ENCODE data around the gene RCOR2. TPM values are rescaled to one million over a fixed set of nuclear protein-coding genes. Genes with fewer than 3 reads are reported as not detected.
A peak's percentile ranks its signal among the peaks of the same experiment; 100 is the strongest.

RCOR2 gene
- total RNA-seq, 2 donors from 2014 or later, result 0.64 to 3.3 TPM

GRCh38 chr11:63942803-63943202 is 25.8 kb upstream of the RCOR2 start:
- H3K27ac ChIP-seq, result no peak overlapping the region
- H3K36me3 ChIP-seq, result no peaks in the 10 kb centered on the region
- H3K4me3 ChIP-seq, result no peak overlapping the region
- TF ChIP-seq POLR2AphosphoS5 (IDR thresholded peaks at IDR 0.05), result no peak
- intact Hi-C loops (cut with DNase I), result no loop called here
- 80% methylated on average over 3 of the region's 3 CpGs for WGBS
- H3K4me1 ChIP-seq (replicated peaks), result no peaks in the 10 kb centered on the region
- H3K27me3 ChIP-seq (replicated peaks; ENCODE audit: insufficient read depth), result no peaks in the 10 kb centered on the region
- H3K9me3 ChIP-seq, result no peaks in the 10 kb centered on the region
- no peak for DNase-seq (ENCODE audit: low spot score)

DNA sequence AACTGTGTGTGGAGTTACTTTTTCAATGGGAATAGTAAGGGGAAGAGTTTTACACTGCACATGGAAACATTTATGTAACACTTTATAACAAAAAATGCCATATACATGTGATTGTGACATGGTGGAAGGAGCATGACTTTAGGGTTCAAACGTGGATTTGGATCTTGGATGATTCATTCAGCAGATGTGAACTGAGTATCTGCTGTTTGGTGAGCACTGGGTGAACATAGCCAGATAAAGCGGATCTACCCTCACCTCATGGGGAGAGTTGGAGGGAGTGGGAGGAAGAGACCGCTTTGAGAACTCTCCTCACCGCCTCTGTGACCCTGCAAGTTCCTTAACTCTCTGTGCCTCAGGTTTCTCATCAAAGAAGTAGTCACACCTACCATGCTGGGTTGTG is 24.9 kb upstream of the RCOR2 start:
- H3K4me1 ChIP-seq (replicated peaks), result no peaks in the 10 kb centered on the region
- H3K4me3 ChIP-seq, result no peak overlapping the region
- TF ChIP-seq CTCF (IDR thresholded peaks at IDR 0.05) (no peak), POLR2AphosphoS5 (IDR thresholded peaks at IDR 0.05) (no peak), POLR2A (IDR thresholded peaks at IDR 0.05) (no peak)
- H3K27ac ChIP-seq, result no peak overlapping the region
- H3K36me3 ChIP-seq, result no peaks in the 10 kb centered on the region
- no peaks in the 10 kb centered on the region for H3K9me3 ChIP-seq
- no peaks in the 10 kb centered on the region for H3K27me3 ChIP-seq (replicated peaks; ENCODE audit: insufficient read depth)
- intact Hi-C loops (cut with DNase I), result no loop called here
- DNase-seq (ENCODE audit: low spot score), result no peak
- 86% methylated on average over 4 of the region's 4 CpGs for WGBS

- Histone ChIP-seq H3K36me3 (no peaks in the 10 kb centered on the region), H3K27me3 (replicated peaks; ENCODE audit: insufficient read depth) (no peaks in the 10 kb centered on the region), H3K4me3 (no peak overlapping the region), H3K4me1 (replicated peaks) (no peaks in the 10 kb centered on the region), H3K9me3 (no peaks in the 10 kb centered on the region), H3K27ac (no peak overlapping the region)
- 83% methylated on average over 6 of the region's 6 CpGs for WGBS
- DNase-seq (ENCODE audit: low spot score), result no peak
- intact Hi-C loops (cut with DNase I), result no loop called here
- TF ChIP-seq POLR2AphosphoS5 (IDR thresholded peaks at IDR 0.05) (no peak), POLR2A (IDR thresholded peaks at IDR 0.05) (no peak), CTCF (IDR thresholded peaks at IDR 0.05) (no peak)
Observed at GRCh38 chr11:63940786-63941185, 23.8 kb upstream of the RCOR2 start.

GRCh38 chr11:63939397-63939891 is 22.5 kb upstream of the RCOR2 start:
- Histone ChIP-seq H3K36me3 (no peaks in the 10 kb centered on the region), H3K4me3 (peak overlapping the region; percentile 54 to 69), H3K27ac (peak overlapping the region; percentile 66 to 71), H3K27me3 (replicated peaks; ENCODE audit: insufficient read depth) (no peaks in the 10 kb centered on the region), H3K9me3 (no peaks in the 10 kb centered on the region), H3K4me1 (replicated peaks) (no peaks in the 10 kb centered on the region)
- DNase-seq (ENCODE audit: low spot score), result no peak
- intact Hi-C loops (cut with DNase I), result no loop called here
- WGBS, result 1% methylated on average over 26 of the region's 26 CpGs
- TF ChIP-seq POLR2AphosphoS5 (IDR thresholded peaks at IDR 0.05), result no peak
- no peak for TF ChIP-seq CTCF (IDR thresholded peaks at IDR 0.05)
- TF ChIP-seq POLR2A (IDR thresholded peaks at IDR 0.05), result no peak

- DNase-seq (ENCODE audit: low spot score), result peak; percentile 86
- intact Hi-C loops (cut with DNase I), result no loop called here
- H3K4me1 ChIP-seq (replicated peaks), result no peaks in the 10 kb centered on the region
Observed at GRCh38 chr11:63938479-63939396, 21.8 kb upstream of the RCOR2 start, which contains the start of gene NAA40. Gene NAA40, plus strand, starts transcription at chr11:63939002. Its CDS starts 95 bp downstream, at chr11:63939097.

More at GRCh38 chr11:63938479-63939396, 21.8 kb upstream of the RCOR2 start, which contains the start of gene NAA40:
- Histone ChIP-seq H3K9me3 (no peaks in the 10 kb centered on the region), H3K36me3 (no peaks in the 10 kb centered on the region), H3K27ac (peak within 1 kb of the TSS; percentile 66 to 71), H3K4me3 (peak within 1 kb of the TSS; percentile 54 to 69), H3K27me3 (replicated peaks; ENCODE audit: insufficient read depth) (no peaks in the 10 kb centered on the region)
- TF ChIP-seq CTCF (IDR thresholded peaks at IDR 0.05), result peak in 2 of 4 experiments; percentile 37 to 47
- no peak for TF ChIP-seq POLR2A (IDR thresholded peaks at IDR 0.05)
- TF ChIP-seq POLR2AphosphoS5 (IDR thresholded peaks at IDR 0.05), result peak; percentile 61
- WGBS, result under 1% methylated on average over 70 of the region's 92 CpGs

Data from prostate gland (tissue), 2 donors.